D721Med (cell line): Measurements from ENCODE around the gene ANKRD44.

Experiments used
- DNase-seq: peaks from one replicate; pipeline ENCODE4 v3.0.0; 2011; ENCODE audit warnings: low spot score; ENCODE audit not compliant: insufficient read length
- FAIRE-seq: peaks from 2 replicates; lab custom pipeline; 2011; peaks lifted over from hg19 to GRCh38; lab: Jason Lieb, UNC
- TF ChIP-seq, protein P1 (sequence below): IDR thresholded peaks from 2 replicates; pipeline ENCODE4 v1.5.1; 2012; ENCODE audit warnings: mild to moderate bottlenecking, control low read depth; ENCODE audit not compliant: insufficient read depth; ENCODE audit errors: missing control alignments

The ANKRD44 gene

DNA sequence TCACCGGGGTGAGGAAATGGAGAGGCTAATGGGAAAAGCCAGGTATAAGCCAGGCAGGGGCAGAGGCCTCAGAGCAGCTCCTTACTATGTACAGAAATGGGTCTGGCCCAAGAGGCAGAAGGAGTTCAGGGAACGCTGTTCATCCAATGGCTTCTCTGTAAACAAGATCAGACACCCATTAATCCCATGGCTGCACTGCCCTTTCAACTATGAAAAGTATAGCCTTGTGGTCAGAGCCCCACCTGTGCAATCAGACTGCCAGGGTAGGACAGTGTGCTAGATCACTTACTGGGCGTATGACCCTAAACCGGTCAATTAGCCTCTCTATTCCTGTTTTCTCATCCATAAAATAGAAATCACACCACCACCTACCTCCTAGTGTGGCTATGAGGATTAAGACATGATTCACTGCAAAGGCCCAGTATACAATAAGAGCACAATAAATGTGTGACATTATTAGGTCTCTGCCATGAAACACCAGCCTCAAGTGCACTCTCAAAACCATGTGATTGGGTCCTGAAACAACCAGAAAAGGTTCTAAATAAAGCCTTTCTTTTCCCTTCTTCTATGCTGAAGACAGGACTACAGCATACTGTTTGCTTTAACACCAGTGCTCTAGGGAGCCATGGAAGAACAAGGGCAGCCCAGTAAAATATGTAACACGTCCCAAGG is 4.4 kb downstream of the ANKRD44 start:
- DNase-seq (no peak), FAIRE-seq (no peak)
- TF ChIP-seq, protein P1, sequence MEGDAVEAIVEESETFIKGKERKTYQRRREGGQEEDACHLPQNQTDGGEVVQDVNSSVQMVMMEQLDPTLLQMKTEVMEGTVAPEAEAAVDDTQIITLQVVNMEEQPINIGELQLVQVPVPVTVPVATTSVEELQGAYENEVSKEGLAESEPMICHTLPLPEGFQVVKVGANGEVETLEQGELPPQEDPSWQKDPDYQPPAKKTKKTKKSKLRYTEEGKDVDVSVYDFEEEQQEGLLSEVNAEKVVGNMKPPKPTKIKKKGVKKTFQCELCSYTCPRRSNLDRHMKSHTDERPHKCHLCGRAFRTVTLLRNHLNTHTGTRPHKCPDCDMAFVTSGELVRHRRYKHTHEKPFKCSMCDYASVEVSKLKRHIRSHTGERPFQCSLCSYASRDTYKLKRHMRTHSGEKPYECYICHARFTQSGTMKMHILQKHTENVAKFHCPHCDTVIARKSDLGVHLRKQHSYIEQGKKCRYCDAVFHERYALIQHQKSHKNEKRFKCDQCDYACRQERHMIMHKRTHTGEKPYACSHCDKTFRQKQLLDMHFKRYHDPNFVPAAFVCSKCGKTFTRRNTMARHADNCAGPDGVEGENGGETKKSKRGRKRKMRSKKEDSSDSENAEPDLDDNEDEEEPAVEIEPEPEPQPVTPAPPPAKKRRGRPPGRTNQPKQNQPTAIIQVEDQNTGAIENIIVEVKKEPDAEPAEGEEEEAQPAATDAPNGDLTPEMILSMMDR = no peak

- no peak for DNase-seq
- no peak for FAIRE-seq
- TF ChIP-seq, protein P1 = no peak
These were observed 6.0 kb downstream of the ANKRD44 start for GRCh38 chr2:197304556-197305011.

DNA sequence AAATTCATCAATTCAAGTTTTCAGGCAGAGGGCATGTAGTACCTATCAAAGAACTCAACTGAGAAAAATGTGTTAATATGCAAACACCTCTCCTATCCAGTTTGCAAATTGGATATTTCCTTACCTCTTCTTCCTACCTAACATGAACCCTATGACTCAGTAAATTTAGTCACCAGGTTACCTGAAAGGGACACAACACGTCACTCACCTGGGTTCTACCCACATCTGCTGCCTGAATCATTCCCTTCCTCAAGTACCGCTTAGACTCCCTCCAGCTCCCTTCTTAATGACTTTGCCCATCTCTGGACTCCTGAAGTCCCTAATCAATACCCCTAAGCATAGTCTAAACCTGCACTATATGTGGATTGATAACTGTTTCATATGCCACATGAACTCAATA is 10.4 kb downstream of the ANKRD44 start:
- TF ChIP-seq, protein P1 = no peak
- DNase-seq = no peak
- no peak for FAIRE-seq

GRCh38 chr2:197298609-197299008 is 12.0 kb downstream of the ANKRD44 start:
- DNase-seq = no peak
- TF ChIP-seq, protein P1 = no peak
- no peak for FAIRE-seq

DNA sequence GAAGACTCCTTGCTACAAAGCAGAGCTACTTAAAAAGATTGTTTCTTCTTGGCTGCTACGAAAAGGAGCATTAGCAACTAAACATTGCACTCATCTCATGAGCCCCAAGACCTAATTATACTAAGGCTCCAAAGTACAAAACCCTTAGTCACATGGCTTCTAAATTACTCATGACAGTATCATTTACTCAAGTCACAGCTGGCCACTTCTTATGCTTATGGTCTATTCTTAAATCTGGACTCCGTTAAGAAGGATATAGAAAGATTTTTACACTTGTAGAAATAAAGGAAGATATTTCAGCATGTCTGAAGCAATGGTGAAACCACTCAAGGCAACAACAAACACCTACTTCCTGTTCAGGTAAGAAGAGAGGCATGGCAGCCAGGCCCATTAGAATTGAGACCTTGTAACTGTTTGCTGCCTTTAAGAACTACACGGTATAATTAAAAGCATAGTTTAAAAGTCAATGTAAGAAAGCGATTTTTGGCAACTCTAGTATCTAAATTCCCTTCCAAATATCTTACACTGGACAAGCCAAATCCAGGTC is 12.7 kb downstream of the ANKRD44 start:
- DNase-seq (no peak), FAIRE-seq (no peak)
- TF ChIP-seq, protein P1 = no peak

DNA sequence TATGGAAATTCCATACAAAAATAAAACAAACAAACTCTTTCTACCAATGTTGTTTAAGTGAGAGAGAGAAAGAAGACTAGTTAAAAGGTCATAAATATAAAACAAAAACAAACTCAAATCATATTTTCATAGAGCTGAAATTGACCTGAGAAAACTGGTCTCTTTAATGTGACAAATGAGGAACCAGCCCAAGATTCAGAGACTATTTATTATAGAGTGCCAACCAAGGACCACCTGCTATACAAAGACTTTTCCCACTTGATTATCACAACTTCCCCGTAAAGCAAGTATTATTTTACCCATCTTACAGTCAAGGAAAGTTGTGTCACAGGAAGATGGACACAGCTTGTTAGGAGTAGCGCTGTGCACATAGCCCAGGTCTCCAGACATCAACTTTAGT is 13.3 kb downstream of the ANKRD44 start:
- no peak for DNase-seq
- TF ChIP-seq, protein P1 = no peak
- FAIRE-seq = no peak

- no peak for DNase-seq
- TF ChIP-seq, protein P1 = no peak
- FAIRE-seq = no peak
These were observed 13.7 kb downstream of the ANKRD44 start for GRCh38 chr2:197296835-197297234.
